ENCODE measurements around the gene DGCR6. TPM values are rescaled to one million over a fixed set of nuclear protein-coding genes. Genes with fewer than 3 reads are reported as not detected.
"Not testable (repeated sequence)": the region's sequence is repeated elsewhere in the genome, so short reads cannot be mapped to it uniquely, and the experiment has no call there.

The DGCR6 gene
- polyA plus RNA-seq, 4 donors = 5.1 to 10.7 (median 6.3) TPM

- not testable (repeated sequence) for DNase-seq (ENCODE audit: low read depth in 4 of 4, low spot score in 3 of 4)
Observed at GRCh38 chr22:18959741-18960140, 53.6 kb downstream of the DGCR6 start.

- not testable (repeated sequence) for DNase-seq (ENCODE audit: low read depth in 4 of 4, low spot score in 3 of 4)
Observed at GRCh38 chr22:18960166-18960820, 54.2 kb downstream of the DGCR6 start.

GRCh38 chr22:18961201-18961600 lies 55.1 kb downstream of the DGCR6 start:
- DNase-seq (ENCODE audit: low read depth in 4 of 4, low spot score in 3 of 4) = not testable (repeated sequence)

Other genes with a start within 250 kb of the DGCR6 start
- gene PRODH, start 30.0 kb downstream of the DGCR6 start, polyA plus RNA-seq (ENCODE audit: insufficient read length in 4 of 4) = 10 to 100 TPM; 10.1 to 16.3 (median 14.3) TPM
- 10 to 100 TPM; 71.9 to 94.3 (median 83.6) TPM for gene DGCR2, start 216.1 kb downstream of the DGCR6 start, polyA plus RNA-seq (ENCODE audit: insufficient read length in 4 of 4)
- not detected for gene TSSK2, start 225.0 kb downstream of the DGCR6 start, polyA plus RNA-seq (ENCODE audit: insufficient read length in 4 of 4)
- 10 to 100 TPM; 12.3 to 17.5 (median 15.2) TPM for gene ESS2, start 238.3 kb downstream of the DGCR6 start, polyA plus RNA-seq (ENCODE audit: insufficient read length in 4 of 4)
- gene GSC2, start 244.0 kb downstream of the DGCR6 start, polyA plus RNA-seq (ENCODE audit: insufficient read length in 4 of 4) = not detected